AG04450 (cell line): ENCODE data around the gene CISH. TPM values are rescaled to one million over a fixed set of nuclear protein-coding genes. Genes with fewer than 3 reads are reported as not detected.

Source experiments
- CTCF ChIA-PET: fragments of 300-600, 350-600 bp; formaldehyde crosslinking; extraction: SDS; loops from one replicate; lab custom pipeline; 2022; ENCODE audit warnings: antibody characterized with exemption, inconsistent platforms; lab: Charles Lee
- POLR2A ChIA-PET: fragments of 350-600 bp; formaldehyde crosslinking; extraction: SDS; loops from one replicate; lab custom pipeline; 2021; ENCODE audit warnings: antibody characterized with exemption, inconsistent platforms; lab: Yijun Ruan, JAX
- DNase-seq: peaks from one replicate; pipeline ENCODE4 v3.0.0-alpha.2; 2011; ENCODE audit warnings: low read depth, low spot score
- H3K27ac ChIP-seq: one replicate; pipeline ENCODE4 v1.5.1; 2012; ENCODE audit warnings: low read depth, low read length, control low read depth
- H3K27me3 ChIP-seq: one replicate; pipeline ENCODE4 v1.6.0; 2012; ENCODE audit warnings: low read length; ENCODE audit not compliant: control insufficient read depth, insufficient read depth
- H3K4me3 ChIP-seq: 2 replicates; pipeline ENCODE4 v1.5.1; 2011; ENCODE audit warnings: mild to moderate bottlenecking, low read depth, low read length, control low read depth
- H3K9me3 ChIP-seq: 2 replicates; pipeline ENCODE4 v1.5.1; 2012; ENCODE audit warnings: low read length; ENCODE audit not compliant: control insufficient read depth, insufficient read depth
- CTCF ChIP-seq: IDR thresholded peaks from 2 replicates; pipeline ENCODE4 v1.5.1; 2011; ENCODE audit warnings: low read depth, low read length, control low read depth, inconsistent platforms
- polyA plus RNA-seq: library from polyadenylated mRNA; depleted of rRNA; stranded (reverse); fragments of >200 nt; gene quantifications from 2 replicates; pipeline ENCODE4 v1.2.3, GENCODE V29; 2011

The CISH gene
- polyA plus RNA-seq, 1 experiment = 2.4 TPM

GRCh38 chr3:50648944-50649343 lies 37.4 kb upstream of the CISH start:
- Histone ChIP-seq H3K27me3 (no peaks in the 10 kb centered on the region), H3K9me3 (no peaks in the 10 kb centered on the region), H3K4me3 (no peak overlapping the region), H3K27ac (no peak overlapping the region)
- DNase-seq = no peak
- ChIA-PET CTCF (interaction anchor here (0.6 to 2.1 kb wide), 3 partner anchors 33 to 741 kb away, joined by 3 to 8 read pairs (median 3); partner anchors contain the start of gene MAPKAPK3), POLR2A (no interaction called here)
- TF ChIP-seq CTCF = no peak

- no peak overlapping the region for H3K27ac ChIP-seq
- ChIA-PET CTCF (interaction anchor here (2.1 kb wide), 1 partner anchor 32 kb away, joined by 8 read pairs; the partner anchor contains the start of gene MAPKAPK3), POLR2A (no interaction called here)
- H3K9me3 ChIP-seq = no peaks in the 10 kb centered on the region
- H3K27me3 ChIP-seq = no peaks in the 10 kb centered on the region
- DNase-seq = no peak
- H3K4me3 ChIP-seq = no peak overlapping the region
- no peak for TF ChIP-seq CTCF
Observed at GRCh38 chr3:50648313-50648712, 36.7 kb upstream of the CISH start.

GRCh38 chr3:50645378-50645777 lies 33.8 kb upstream of the CISH start:
- no peak overlapping the region for H3K27ac ChIP-seq
- POLR2A ChIA-PET = interaction anchor here (0.6 kb wide), 1 partner anchor 10 kb away, joined by 3 read pairs; no protein-coding TSS in a partner anchor
- DNase-seq = no peak
- no peaks in the 10 kb centered on the region for H3K9me3 ChIP-seq
- CTCF ChIA-PET = interaction anchor here (1.1 kb wide), 1 partner anchor 455 kb away, joined by 3 read pairs; no protein-coding TSS in a partner anchor
- no peaks in the 10 kb centered on the region for H3K27me3 ChIP-seq
- no peak overlapping the region for H3K4me3 ChIP-seq
- TF ChIP-seq CTCF = no peak

GRCh38 chr3:50644561-50644960 lies 33.0 kb upstream of the CISH start:
- POLR2A ChIA-PET = no interaction called here
- Histone ChIP-seq H3K4me3 (no peak overlapping the region), H3K27ac (no peak overlapping the region), H3K9me3 (no peaks in the 10 kb centered on the region), H3K27me3 (no peaks in the 10 kb centered on the region)
- no peak for TF ChIP-seq CTCF
- DNase-seq = no peak
- CTCF ChIA-PET = no interaction called here

GRCh38 chr3:50642382-50642781 lies 30.8 kb upstream of the CISH start:
- no peak for DNase-seq
- POLR2A ChIA-PET = no interaction called here
- H3K4me3 ChIP-seq = no peak overlapping the region
- H3K27ac ChIP-seq = no peak overlapping the region
- H3K9me3 ChIP-seq = no peaks in the 10 kb centered on the region
- CTCF ChIA-PET = no interaction called here
- H3K27me3 ChIP-seq = no peaks in the 10 kb centered on the region
- TF ChIP-seq CTCF = no peak
